GM18517 (cell line): ENCODE data around the gene CACNG7.
"Not testable (repeated sequence)": the region's sequence is repeated elsewhere in the genome, so short reads cannot be mapped to it uniquely, and the experiment has no call there.

Source experiments
- ATAC-seq: cut with Tn5 transposase; IDR thresholded peaks from one replicate; pipeline ENCODE4 v1.9.1; 2021; ENCODE audit warnings: mild to moderate bottlenecking, moderate library complexity; ENCODE audit not compliant: unreplicated experiment

CACNG7 gene

DNA sequence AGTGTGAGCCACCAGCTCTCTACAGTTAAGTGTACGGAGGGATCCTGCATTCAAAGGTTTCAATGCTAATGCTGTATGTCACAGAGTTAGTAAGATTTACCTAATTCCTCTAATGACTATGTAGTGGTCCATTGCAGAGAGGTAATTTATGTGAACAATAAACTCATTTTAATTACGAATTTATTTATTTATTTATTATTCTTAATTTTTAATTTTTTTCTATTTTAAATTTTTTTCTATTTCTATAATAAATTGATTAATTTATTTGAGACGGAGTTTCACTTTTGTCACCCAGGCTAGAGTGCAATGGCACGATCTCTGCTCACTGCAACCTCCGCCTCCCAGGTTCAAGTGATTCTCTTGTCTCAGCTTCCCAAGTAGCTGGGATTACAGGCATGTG is 39.5 kb downstream of the CACNG7 start:
- not testable (repeated sequence) for ATAC-seq

- no peak for ATAC-seq
Measured at GRCh38 chr19:53951436-53951835, 42.4 kb downstream of the CACNG7 start.

DNA sequence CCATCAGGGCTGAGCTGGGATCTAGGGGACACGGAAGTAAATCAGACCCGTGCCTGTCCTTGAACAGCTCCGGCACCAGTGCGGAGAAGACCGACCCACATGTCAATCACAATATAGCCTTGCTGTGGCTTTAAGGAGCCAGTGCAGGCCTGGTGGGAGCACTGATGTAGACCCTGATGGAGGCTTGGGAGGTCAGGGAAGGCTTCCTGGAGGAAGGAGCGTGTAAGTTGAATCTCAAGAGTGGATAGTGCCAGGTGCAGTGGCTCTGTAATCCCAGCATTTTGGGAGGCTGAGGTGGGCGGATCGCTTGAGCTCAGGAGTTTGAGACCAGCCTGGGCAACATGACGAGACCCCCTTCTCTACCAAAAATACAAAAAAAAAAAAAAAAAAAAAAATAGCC is 42.9 kb downstream of the CACNG7 start:
- ATAC-seq = no peak

DNA sequence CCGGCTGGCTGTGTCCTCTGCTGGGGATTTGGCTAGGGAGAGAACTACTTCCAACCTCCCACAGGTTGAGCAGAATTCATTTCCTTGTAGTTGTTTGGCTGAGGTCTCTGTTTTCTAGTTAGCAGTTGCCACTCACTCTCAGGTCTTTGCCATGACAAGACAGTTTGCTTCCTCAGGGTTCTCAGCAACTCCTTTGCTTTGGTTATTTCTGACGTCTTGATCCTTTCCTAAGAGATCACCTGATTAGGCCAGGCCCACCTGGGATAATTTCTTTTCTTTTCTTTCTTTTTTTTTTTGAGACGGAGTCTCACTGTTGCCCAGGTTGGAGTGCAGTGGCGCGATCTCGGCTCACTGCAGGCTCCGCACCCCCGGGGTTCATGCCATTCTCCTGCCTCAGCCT is 44.3 kb downstream of the CACNG7 start:
- ATAC-seq = no peak

DNA sequence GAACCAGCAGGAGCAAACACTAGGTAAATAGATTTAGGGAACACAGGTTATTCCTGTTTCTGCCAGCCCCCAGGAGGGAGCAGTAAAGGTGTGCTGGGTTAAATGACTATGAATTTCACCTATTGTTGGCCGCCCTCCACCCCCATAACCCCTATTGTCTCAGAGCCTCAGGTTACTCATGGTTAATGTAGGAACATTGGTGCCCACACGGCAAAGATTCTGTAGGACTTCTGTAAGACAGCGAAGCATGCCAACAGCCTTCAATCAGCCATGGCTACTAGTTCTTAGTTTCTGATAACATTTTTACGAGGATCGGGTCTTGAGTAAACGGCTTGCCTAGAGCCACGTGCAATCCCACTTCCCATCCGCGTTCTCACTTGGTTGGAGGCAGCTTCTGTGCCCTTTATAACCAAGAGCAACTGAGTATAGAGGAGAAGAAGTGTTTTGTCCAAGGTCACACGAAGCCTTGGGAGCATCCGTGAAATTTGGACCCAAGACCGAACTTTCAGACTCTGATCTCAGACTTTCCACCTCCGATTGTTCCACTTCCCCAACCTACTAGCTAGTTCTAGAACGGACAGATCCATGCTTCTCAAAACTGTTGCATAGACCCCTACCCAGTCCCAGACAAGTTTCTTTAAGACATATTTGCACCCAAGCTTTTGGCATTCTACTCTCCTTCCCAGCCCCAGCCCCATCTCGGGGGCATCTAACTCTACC is 48.5 kb downstream of the CACNG7 start:
- no peak for ATAC-seq

GRCh38 chr19:53958168-53958571 is 49.1 kb downstream of the CACNG7 start:
- ATAC-seq = no peak

- no peak for ATAC-seq
Measured at GRCh38 chr19:53958823-53959757, 50.0 kb downstream of the CACNG7 start.

DNA sequence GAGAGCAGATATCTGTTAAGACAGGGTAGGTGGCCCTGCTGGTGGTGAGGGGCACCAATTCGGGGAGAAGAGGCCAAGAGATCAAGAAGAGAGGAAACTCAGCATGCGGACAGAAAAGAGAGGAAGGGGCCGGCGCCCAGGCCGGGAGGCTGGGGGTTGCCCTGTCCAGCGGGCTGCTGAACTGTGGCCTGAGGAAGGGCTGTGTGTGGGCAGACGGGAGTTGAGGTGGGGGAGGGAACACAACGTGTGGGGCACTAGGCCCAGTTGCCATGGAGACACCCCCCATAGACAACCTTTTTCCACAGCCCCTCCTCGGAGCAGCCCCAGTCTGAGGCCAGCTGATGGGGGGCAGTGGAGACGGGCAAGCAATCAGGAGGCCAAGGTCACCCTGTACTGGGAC is 51.1 kb downstream of the CACNG7 start:
- no peak for ATAC-seq

DNA sequence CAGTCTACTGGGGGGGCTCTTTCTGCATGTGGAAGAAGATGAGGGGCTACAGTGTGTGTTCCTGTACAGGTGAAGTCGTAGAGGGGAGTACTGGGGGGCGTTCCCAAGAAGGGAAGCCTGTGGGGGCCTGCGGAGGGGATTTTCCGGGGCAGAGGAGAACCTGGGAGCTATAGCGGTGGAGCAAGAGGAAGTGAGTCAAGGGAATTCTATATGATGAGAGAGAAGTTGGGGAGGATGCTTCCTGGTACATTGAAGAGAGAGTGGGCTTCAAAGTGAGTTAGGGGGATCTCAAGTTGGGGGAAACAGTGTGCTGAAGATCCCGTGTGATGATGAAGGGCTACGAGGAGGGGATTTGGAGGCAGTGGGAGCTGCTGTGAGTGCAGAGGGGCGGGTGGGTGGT is 51.8 kb downstream of the CACNG7 start:
- ATAC-seq = no peak

GRCh38 chr19:53961523-53962356 is 52.7 kb downstream of the CACNG7 start:
- no peak for ATAC-seq

DNA sequence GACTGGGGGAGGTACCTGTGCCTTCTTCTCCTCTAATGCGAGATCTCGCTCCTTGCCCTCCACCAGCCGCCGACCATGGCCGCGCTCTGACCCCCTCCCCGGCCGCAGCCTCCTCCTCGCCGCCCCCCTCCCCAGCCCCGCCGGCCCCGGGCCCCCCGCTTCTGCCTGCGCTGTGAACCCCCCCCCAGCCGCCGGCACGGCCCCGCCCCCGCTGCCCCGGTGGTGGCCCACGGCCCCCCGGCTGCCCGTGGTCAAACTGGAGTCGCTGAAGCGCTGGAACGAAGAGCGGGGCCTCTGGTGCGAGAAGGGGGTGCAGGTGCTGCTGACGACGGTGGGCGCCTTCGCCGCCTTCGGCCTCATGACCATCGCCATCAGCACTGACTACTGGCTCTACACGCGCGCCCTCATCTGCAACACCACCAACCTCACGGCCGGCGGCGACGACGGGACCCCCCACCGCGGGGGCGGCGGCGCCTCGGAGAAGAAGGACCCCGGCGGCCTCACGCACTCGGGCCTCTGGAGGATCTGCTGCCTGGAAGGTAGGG is 53.9 kb downstream of the CACNG7 start, which contains the start of gene CACNG8:
Gene CACNG8, plus strand, starts transcription at position 51 of the 545 bp plus-strand sequence.
- no peak for ATAC-seq

- ATAC-seq = no peak
Measured at GRCh38 chr19:53965091-53965490, 56.0 kb downstream of the CACNG7 start.

DNA sequence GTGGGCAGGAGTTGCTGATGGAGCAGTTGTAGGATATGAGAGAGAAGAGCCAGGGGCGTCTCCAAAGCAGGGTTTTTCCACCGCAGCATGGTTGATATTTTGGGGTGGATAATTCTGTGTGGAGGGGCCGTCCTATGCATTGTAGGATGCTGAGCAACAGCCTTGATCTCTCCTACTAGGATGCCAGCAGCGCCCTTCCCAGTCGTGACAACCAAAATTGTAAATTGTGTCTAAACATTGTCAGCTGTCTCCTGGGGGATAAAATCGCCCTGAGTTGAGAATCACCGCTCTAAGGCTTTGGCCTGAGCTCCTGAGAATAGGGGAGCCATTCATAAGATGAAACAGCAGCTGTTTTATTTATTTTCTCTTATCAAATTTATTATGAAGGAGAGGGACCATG is 57.9 kb downstream of the CACNG7 start:
- no peak for ATAC-seq

GRCh38 chr19:53969366-53969765 is 60.3 kb downstream of the CACNG7 start:
- ATAC-seq = no peak

GRCh38 chr19:53971673-53972072 is 62.6 kb downstream of the CACNG7 start:
- no peak for ATAC-seq

- no peak for ATAC-seq
Measured at GRCh38 chr19:53977429-53977990, 68.4 kb downstream of the CACNG7 start.

DNA sequence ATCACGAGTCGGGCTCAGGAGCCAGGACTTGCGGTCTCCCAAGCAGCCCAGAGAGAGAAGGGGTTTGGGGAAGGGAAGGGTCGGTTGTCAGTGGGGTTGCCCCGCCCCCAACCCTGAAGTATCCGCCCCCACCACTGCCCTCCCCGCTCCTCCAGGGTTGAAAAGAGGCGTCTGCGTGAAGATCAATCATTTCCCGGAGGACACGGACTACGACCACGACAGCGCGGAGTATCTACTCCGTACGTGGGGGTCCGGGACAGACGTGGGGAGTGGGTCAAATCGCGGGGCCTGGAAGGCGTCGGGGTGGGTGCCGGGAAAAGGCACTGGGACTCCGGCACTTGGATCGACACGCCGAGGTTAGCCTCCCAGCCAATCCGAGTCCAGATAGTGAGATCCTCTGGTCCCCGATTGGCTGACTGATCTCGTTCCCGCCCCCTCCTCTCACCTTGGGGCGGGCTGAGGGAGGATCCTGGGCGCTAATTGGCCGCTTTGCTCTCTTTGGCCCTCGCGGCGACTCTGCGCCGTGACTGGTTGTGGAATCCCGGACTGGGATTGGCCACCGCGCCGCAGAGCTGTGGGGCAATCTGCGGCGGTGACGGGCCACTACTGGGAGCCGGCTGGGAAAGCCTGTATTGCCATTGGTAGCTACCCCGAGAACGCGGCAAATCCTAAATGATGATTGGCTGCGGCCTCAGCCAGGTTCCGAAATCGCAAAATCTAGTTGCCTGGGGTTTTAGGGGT is 69.1 kb downstream of the CACNG7 start:
- no peak for ATAC-seq

DNA sequence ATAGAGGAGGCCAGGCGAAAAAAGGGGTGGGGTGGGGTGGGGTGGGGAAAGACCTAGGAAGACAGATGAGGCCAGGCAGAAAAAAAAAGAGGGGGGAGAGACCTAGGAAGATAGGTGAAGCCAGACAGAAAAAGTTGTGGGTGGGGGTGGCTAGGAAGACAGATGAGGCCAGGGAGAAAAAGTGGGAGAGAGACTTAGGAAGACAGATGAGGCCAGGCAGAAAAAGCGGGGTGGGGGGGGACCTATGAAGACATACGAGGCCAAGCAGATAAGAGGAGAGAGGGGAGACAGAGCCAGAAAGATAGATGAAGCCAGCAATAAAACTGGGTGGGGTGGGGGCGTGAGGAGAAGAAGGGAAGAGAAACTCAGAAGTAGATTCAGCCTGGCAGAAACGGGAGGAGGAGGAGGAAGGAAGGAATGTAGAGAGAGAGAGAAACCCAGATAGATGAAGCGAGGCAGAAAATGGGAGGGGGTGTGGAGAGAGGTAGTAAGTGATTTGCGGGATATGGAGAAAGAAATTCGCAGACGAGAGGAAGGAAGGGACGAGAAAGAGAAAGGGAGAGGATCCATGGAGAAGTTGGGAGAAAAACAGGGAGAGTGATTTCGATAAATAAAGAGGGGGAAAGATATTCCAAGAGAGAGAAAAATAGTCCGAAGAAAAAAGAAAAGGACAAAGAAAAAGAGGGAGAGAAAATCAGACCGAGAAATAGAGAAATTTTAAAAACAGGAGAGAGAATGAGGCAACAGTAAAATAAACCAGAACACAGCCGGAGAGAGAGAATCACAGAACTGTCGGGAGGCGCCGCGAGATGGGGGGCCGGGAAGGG is 70.1 kb downstream of the CACNG7 start:
- no peak for ATAC-seq
